ENCODE data around the gene KLB. TPM values are rescaled to one million over a fixed set of nuclear protein-coding genes. Genes with fewer than 3 reads are reported as not detected.
"Not testable (repeated sequence)": the region's sequence is repeated elsewhere in the genome, so short reads cannot be mapped to it uniquely, and the experiment has no call there.

KLB gene
- total RNA-seq, 1 experiment from 2014 or later: not detected

GRCh38 chr4:39415678-39416283 lies 9.1 kb downstream of the KLB start:
- DNase-seq (ENCODE audit: low spot score): no peak
- in situ Hi-C loops (cut with HindIII; ENCODE audit: low sequenced_read_pairs): no loop called here

- no peak for DNase-seq (ENCODE audit: low spot score)
- in situ Hi-C loops (cut with HindIII; ENCODE audit: low sequenced_read_pairs): no loop called here
These were observed 15.5 kb downstream of the KLB start for GRCh38 chr4:39422247-39422646.

GRCh38 chr4:39425297-39425696 lies 18.6 kb downstream of the KLB start:
- in situ Hi-C loops (cut with HindIII; ENCODE audit: low sequenced_read_pairs); DNase-seq (ENCODE audit: low spot score): not testable (repeated sequence)

GRCh38 chr4:39426728-39427127 lies 20.0 kb downstream of the KLB start:
- no peak for DNase-seq (ENCODE audit: low spot score)
- in situ Hi-C loops (cut with HindIII; ENCODE audit: low sequenced_read_pairs): no loop called here

GRCh38 chr4:39427520-39428114 lies 20.9 kb downstream of the KLB start:
- in situ Hi-C loops (cut with HindIII; ENCODE audit: low sequenced_read_pairs): no loop called here

GRCh38 chr4:39429476-39430334 lies 23.0 kb downstream of the KLB start:
- no peak for DNase-seq (ENCODE audit: low spot score)
- in situ Hi-C loops (cut with HindIII; ENCODE audit: low sequenced_read_pairs): no loop called here

More at GRCh38 chr4:39427520-39428114, 20.9 kb downstream of the KLB start:
- DNase-seq (ENCODE audit: low spot score): no peak

GRCh38 chr4:39433878-39434492 lies 27.3 kb downstream of the KLB start:
- DNase-seq (ENCODE audit: low spot score): no peak
- in situ Hi-C loops (cut with HindIII; ENCODE audit: low sequenced_read_pairs): no loop called here

GRCh38 chr4:39435659-39436563 lies 29.2 kb downstream of the KLB start:
- in situ Hi-C loops (cut with HindIII; ENCODE audit: low sequenced_read_pairs): no loop called here
- DNase-seq (ENCODE audit: low spot score): no peak

- DNase-seq (ENCODE audit: low spot score): no peak
- in situ Hi-C loops (cut with HindIII; ENCODE audit: low sequenced_read_pairs): no loop called here
These were observed 34.9 kb downstream of the KLB start for GRCh38 chr4:39441593-39441992.

GRCh38 chr4:39442998-39443397 lies 36.3 kb downstream of the KLB start:
- in situ Hi-C loops (cut with HindIII; ENCODE audit: low sequenced_read_pairs): no loop called here
- DNase-seq (ENCODE audit: low spot score): no peak

- in situ Hi-C loops (cut with HindIII; ENCODE audit: low sequenced_read_pairs): no loop called here
- DNase-seq (ENCODE audit: low spot score): no peak
These were observed 39.7 kb downstream of the KLB start for GRCh38 chr4:39446483-39446841.

GRCh38 chr4:39446842-39447573 lies 40.3 kb downstream of the KLB start:
- in situ Hi-C loops (cut with HindIII; ENCODE audit: low sequenced_read_pairs): no loop called here
- DNase-seq (ENCODE audit: low spot score): peak; percentile 43

GRCh38 chr4:39450618-39451017 lies 43.9 kb downstream of the KLB start:
- no peak for DNase-seq (ENCODE audit: low spot score)
- in situ Hi-C loops (cut with HindIII; ENCODE audit: low sequenced_read_pairs): no loop called here

- DNase-seq (ENCODE audit: low spot score): no peak
- in situ Hi-C loops (cut with HindIII; ENCODE audit: low sequenced_read_pairs): no loop called here
These were observed 44.8 kb downstream of the KLB start for GRCh38 chr4:39451423-39452023.

GRCh38 chr4:39452153-39452859 lies 45.6 kb downstream of the KLB start:
- in situ Hi-C loops (cut with HindIII; ENCODE audit: low sequenced_read_pairs): no loop called here
- DNase-seq (ENCODE audit: low spot score): no peak

GRCh38 chr4:39452860-39453587 lies 46.3 kb downstream of the KLB start:
- DNase-seq (ENCODE audit: low spot score): no peak
- in situ Hi-C loops (cut with HindIII; ENCODE audit: low sequenced_read_pairs): no loop called here

- DNase-seq (ENCODE audit: low spot score): no peak
- in situ Hi-C loops (cut with HindIII; ENCODE audit: low sequenced_read_pairs): no loop called here
These were observed 47.0 kb downstream of the KLB start for GRCh38 chr4:39453738-39454137.
